ENCODE results near the gene TTC39A. TPM values are rescaled to one million over a fixed set of nuclear protein-coding genes. Genes with fewer than 3 reads are reported as not detected.

TTC39A gene
- 0.33 and 0.90 TPM in 2 replicates for total RNA-seq (2016; rRNA removed; fragmentation: Illumina TruSeq; extraction: Trizol)
- total RNA-seq (2016; cell fraction: cytosol; rRNA removed; fragmentation: Illumina TruSeq; extraction: Trizol; ENCODE audit: low read depth): 0.44 and 0.61 TPM in 2 replicates
- total RNA-seq (2016; cell fraction: insoluble cytoplasmic fraction; rRNA removed; fragmentation: Illumina TruSeq; extraction: Trizol): 0.48 and 1.2 TPM in 2 replicates
- total RNA-seq (2016; cell fraction: membrane; rRNA removed; fragmentation: Illumina TruSeq; extraction: Trizol): 0.79 and 1.1 TPM in 2 replicates
- total RNA-seq (2016; cell fraction: nucleus; rRNA removed; fragmentation: Illumina TruSeq; extraction: Trizol): 0.50 and 0.81 TPM in 2 replicates
- polyA plus RNA-seq (2011; rRNA removed): 1.5 and 1.7 TPM in 2 replicates
- 0.79 and 1.2 TPM in 2 replicates for polyA plus RNA-seq (2011; cell fraction: cytosol; rRNA removed)
- polyA plus RNA-seq (2011; cell fraction: nucleus; rRNA removed): 1.1 and 1.7 TPM in 2 replicates
- 0.32 and 0.73 TPM in 2 replicates for polyA plus RNA-seq (2012)
- 0.38 and 0.95 TPM in 2 replicates for polyA plus RNA-seq (2016; cell fraction: cytosol; fragmentation: Illumina TruSeq; extraction: Trizol; ENCODE audit: low read depth)
- 1.2 and 1.3 TPM in 2 replicates for polyA plus RNA-seq (2016; cell fraction: insoluble cytoplasmic fraction; fragmentation: Illumina TruSeq; extraction: Trizol; ENCODE audit: low read depth)
- polyA plus RNA-seq (2016; cell fraction: membrane; fragmentation: Illumina TruSeq; extraction: Trizol; ENCODE audit: low read depth): 0.62 and 0.74 TPM in 2 replicates
- polyA plus RNA-seq (2016; cell fraction: nucleus; fragmentation: Illumina TruSeq; extraction: Trizol; ENCODE audit: insufficient read depth, low read depth): 1.8 and 2.5 TPM in 2 replicates
- 0.47 and 1.9 TPM in 2 replicates for polyA minus RNA-seq (2011; rRNA and poly(A)+ RNA removed; ENCODE audit: low replicate concordance)
- 1.2 and 1.3 TPM in 2 replicates for polyA minus RNA-seq (2011; cell fraction: cytosol; rRNA and poly(A)+ RNA removed)
- 0.77 and 1.4 TPM in 2 replicates for polyA minus RNA-seq (2011; cell fraction: nucleus; rRNA and poly(A)+ RNA removed)
- Bru-seq, nascent RNA: percentile 22 among the genes with signal in this experiment
- percentile 16 among the genes with signal in this experiment for BruChase-seq, experiment 1, labeled RNA remaining after a 6-hour chase
- percentile 30 among the genes with signal in this experiment for BruChase-seq, experiment 2, labeled RNA remaining after a 2-hour chase
- long read RNA-seq, experiment 1: 0 reads
- long read RNA-seq, experiment 2, partial matches to known transcripts: 0 of 3 reads
- long read RNA-seq, experiment 2, other reads (novel, unspliced or antisense): 3 of 3 reads

DNA sequence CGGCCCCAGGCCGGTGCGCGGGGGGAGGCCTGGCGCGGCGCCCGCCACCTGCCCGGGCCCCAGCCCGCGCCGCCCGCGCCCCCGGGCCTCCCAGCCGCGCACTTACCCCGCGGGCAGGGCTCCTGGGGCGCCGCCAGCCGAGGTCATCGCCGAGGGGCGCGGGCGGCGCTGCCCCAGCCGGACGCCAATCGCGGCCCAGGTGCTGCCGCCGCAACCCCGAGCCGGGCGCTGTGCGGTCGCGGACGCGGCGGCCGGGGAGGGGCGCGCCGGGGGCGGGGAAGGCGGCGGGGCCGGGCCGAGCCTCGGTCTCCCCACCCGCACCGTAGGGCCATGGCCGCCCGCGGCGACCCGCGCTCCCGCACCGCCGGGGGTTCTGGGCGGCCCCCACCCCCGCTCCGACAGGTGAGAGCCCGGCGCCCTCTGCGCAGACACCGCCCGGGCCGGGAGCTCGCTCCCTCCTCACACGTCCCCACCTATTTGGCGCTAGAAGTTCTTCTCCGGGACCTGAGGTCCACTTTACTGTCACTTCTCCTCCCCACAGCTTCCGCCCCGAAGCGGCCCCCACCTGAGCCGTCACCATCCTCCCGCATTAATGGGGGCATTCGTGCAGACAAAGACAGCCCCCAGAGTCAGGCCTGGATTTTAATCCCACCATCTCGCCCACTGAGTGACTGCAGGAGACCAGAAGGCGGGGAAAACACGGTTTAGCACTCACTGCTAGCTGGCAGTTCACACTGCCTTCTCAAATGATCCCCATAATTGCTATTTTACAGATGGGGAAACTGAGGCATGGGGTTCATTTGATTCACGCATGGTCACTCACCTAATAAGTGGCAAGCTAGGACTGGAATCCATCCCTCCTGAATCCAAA, at the start of gene TTC39A:
TSS of gene TTC39A (minus strand) at position 232 of the 871 bp plus-strand sequence. CDS start at position 147, 85 bp downstream.
- Histone ChIP-seq H2AFZ (ENCODE audit: low read length) (peak within 1 kb of the TSS; percentile 77), H3K4me1 (ENCODE audit: insufficient read depth, low read length) (peaks cover 25% of the 10 kb centered on the region), H3K27me3 (ENCODE audit: control insufficient read depth in 1 of 2, insufficient read depth in 2 of 2, low read length in 2 of 2) (peaks cover 0 to 19% of the 10 kb centered on the region in 2 experiments; a peak in 2 of 5 replicates), H3K4me2 (ENCODE audit: low read depth, low read length) (peak within 1 kb of the TSS; percentile 100), H3K79me2 (ENCODE audit: insufficient read depth, low read length) (no peaks in the 10 kb centered on the region), H4K20me1 (ENCODE audit: insufficient read depth, low read length) (no peaks in the 10 kb centered on the region), H3K9ac (ENCODE audit: insufficient read depth, low read depth, low read length) (peak within 1 kb of the TSS; percentile 43), H3K27ac (ENCODE audit: extremely low read length, insufficient read depth, low read length) (no peak within 1 kb of the TSS), H3K4me3 (replicated peaks in 1 of 3; ENCODE audit: insufficient read depth in 1 of 3, low read depth in 2 of 3, low read length in 3 of 3) (peak within 1 kb of the TSS; percentile 65 to 79 (median 73)), H3K36me3 (replicated peaks in 1 of 2; ENCODE audit: control insufficient read depth in 1 of 2, insufficient read depth in 2 of 2, low read length in 2 of 2) (no peaks in the 10 kb centered on the region), H3K9me3 (ENCODE audit: low read length) (no peaks in the 10 kb centered on the region)
- ATAC-seq (peak; percentile 13), FAIRE-seq (no peak), DNase-seq (ENCODE audit: low spot score) (no peak)
- 1% methylated on average over 26 of the region's 87 CpGs for WGBS (ENCODE audit: low lambda C conversion rate)
- in situ Hi-C loops (cut with HindIII; ENCODE audit: extremely low pct_ligation_motif_present, low pct_unique_long_range_greater_than_20kb) (no loop called here), intact Hi-C loops (cut with micrococcal nuclease; ENCODE audit: unreplicated experiment) (no loop called here)
- ChIA-PET POLR2A (no interaction called here), CTCF (ENCODE audit: low intra/inter-chr PET ratio, low total read pairs) (no interaction called here)
- no TSS peak for BruUV-seq (replicated peaks)
- TF ChIP-seq, protein P1, sequence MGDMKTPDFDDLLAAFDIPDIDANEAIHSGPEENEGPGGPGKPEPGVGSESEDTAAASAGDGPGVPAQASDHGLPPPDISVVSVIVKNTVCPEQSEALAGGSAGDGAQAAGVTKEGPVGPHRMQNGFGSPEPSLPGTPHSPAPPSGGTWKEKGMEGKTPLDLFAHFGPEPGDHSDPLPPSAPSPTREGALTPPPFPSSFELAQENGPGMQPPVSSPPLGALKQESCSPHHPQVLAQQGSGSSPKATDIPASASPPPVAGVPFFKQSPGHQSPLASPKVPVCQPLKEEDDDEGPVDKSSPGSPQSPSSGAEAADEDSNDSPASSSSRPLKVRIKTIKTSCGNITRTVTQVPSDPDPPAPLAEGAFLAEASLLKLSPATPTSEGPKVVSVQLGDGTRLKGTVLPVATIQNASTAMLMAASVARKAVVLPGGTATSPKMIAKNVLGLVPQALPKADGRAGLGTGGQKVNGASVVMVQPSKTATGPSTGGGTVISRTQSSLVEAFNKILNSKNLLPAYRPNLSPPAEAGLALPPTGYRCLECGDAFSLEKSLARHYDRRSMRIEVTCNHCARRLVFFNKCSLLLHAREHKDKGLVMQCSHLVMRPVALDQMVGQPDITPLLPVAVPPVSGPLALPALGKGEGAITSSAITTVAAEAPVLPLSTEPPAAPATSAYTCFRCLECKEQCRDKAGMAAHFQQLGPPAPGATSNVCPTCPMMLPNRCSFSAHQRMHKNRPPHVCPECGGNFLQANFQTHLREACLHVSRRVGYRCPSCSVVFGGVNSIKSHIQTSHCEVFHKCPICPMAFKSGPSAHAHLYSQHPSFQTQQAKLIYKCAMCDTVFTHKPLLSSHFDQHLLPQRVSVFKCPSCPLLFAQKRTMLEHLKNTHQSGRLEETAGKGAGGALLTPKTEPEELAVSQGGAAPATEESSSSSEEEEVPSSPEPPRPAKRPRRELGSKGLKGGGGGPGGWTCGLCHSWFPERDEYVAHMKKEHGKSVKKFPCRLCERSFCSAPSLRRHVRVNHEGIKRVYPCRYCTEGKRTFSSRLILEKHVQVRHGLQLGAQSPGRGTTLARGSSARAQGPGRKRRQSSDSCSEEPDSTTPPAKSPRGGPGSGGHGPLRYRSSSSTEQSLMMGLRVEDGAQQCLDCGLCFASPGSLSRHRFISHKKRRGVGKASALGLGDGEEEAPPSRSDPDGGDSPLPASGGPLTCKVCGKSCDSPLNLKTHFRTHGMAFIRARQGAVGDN (CRISPR knock-in tag; IDR thresholded peaks at IDR 0.05): peak; percentile 27; the same call in 1 of the 2 replicates
- TF ChIP-seq KDM5B (CRISPR knock-in tag; IDR thresholded peaks at IDR 0.05; ENCODE audit: borderline replicate concordance): no peak
- no peak for TF ChIP-seq PRDM4 (CRISPR knock-in tag; IDR thresholded peaks at IDR 0.05; ENCODE audit: borderline replicate concordance)
- peak; percentile 12; the same call in 1 of the 2 replicates for TF ChIP-seq MEIS2 (CRISPR knock-in tag; IDR thresholded peaks at IDR 0.05)
- no peak for TF ChIP-seq CENPT (CRISPR knock-in tag; IDR thresholded peaks at IDR 0.05; ENCODE audit: low read depth)
- TF ChIP-seq, protein P2, sequence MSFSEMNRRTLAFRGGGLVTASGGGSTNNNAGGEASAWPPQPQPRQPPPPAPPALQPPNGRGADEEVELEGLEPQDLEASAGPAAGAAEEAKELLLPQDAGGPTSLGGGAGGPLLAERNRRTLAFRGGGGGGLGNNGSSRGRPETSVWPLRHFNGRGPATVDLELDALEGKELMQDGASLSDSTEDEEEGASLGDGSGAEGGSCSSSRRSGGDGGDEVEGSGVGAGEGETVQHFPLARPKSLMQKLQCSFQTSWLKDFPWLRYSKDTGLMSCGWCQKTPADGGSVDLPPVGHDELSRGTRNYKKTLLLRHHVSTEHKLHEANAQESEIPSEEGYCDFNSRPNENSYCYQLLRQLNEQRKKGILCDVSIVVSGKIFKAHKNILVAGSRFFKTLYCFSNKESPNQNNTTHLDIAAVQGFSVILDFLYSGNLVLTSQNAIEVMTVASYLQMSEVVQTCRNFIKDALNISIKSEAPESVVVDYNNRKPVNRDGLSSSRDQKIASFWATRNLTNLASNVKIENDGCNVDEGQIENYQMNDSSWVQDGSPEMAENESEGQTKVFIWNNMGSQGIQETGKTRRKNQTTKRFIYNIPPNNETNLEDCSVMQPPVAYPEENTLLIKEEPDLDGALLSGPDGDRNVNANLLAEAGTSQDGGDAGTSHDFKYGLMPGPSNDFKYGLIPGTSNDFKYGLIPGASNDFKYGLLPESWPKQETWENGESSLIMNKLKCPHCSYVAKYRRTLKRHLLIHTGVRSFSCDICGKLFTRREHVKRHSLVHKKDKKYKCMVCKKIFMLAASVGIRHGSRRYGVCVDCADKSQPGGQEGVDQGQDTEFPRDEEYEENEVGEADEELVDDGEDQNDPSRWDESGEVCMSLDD (CRISPR knock-in tag; IDR thresholded peaks at IDR 0.05; ENCODE audit: borderline replicate concordance): no peak
